ENCODE data around the gene RAB5IF.
"Not testable (repeated sequence)": the region's sequence is repeated elsewhere in the genome, so short reads cannot be mapped to it uniquely, and the experiment has no call there.

- TF ChIP-seq SYNCRIP (IDR thresholded peaks at IDR 0.05; ENCODE audit: insufficient read depth, low read depth, low read length); SNRNP70 (IDR thresholded peaks at IDR 0.05; ENCODE audit: low read depth, low read length): not testable (repeated sequence)
These were observed 2.8 kb downstream of the RAB5IF start for GRCh38 chr20:36608388-36608728.

Measured in HepG2 (cell line).